ENCODE data around the gene DNAAF9.

Gene DNAAF9

GRCh38 chr20:3374296-3374695 is 33.2 kb downstream of the DNAAF9 start:
- Histone ChIP-seq H3K4me1 (ENCODE audit: insufficient read depth, low read length, poor library complexity, severe bottlenecking) (peaks cover 12% of the 10 kb centered on the region), H3K36me3 (ENCODE audit: insufficient read depth, low read length) (peaks cover 76% of the 10 kb centered on the region), H3K4me3 (ENCODE audit: low read length, poor library complexity, severe bottlenecking) (no peak overlapping the region), H3K9me2 (replicated peaks; ENCODE audit: low read depth, low read length) (no peaks in the 10 kb centered on the region), H3K9ac (ENCODE audit: low read depth, low read length, poor library complexity, severe bottlenecking) (no peak overlapping the region), H3F3A (ENCODE audit: low read depth) (no peaks in the 10 kb centered on the region), H3K79me2 (ENCODE audit: insufficient read depth, low read length) (no peaks in the 10 kb centered on the region), H2AFZ (ENCODE audit: low read length) (no peak overlapping the region), H3K9me3 (ENCODE audit: insufficient read depth, low read depth, low read length) (no peaks in the 10 kb centered on the region), H3K4me2 (ENCODE audit: low read depth, low read length, poor library complexity, severe bottlenecking) (no peak overlapping the region), H3K27me3 (ENCODE audit: insufficient read depth, low read length, poor library complexity, severe bottlenecking) (no peaks in the 10 kb centered on the region), H4K20me1 (ENCODE audit: insufficient read depth, low read length, poor library complexity, severe bottlenecking) (no peaks in the 10 kb centered on the region)
- TF ChIP-seq EZH2phosphoT487 (IDR thresholded peaks at IDR 0.05; ENCODE audit: borderline replicate concordance), result no peak
- no peak for TF ChIP-seq CTCF (conservative IDR thresholded peaks at IDR 0.05; ENCODE audit: low read length)

- H3K9me3 ChIP-seq (ENCODE audit: insufficient read depth, low read depth, low read length), result no peaks in the 10 kb centered on the region
- H3K79me2 ChIP-seq (ENCODE audit: insufficient read depth, low read length), result no peaks in the 10 kb centered on the region
- H4K20me1 ChIP-seq (ENCODE audit: insufficient read depth, low read length, poor library complexity, severe bottlenecking), result no peaks in the 10 kb centered on the region
- no peaks in the 10 kb centered on the region for H3K4me1 ChIP-seq (ENCODE audit: insufficient read depth, low read length, poor library complexity, severe bottlenecking)
- no peaks in the 10 kb centered on the region for H3K9me2 ChIP-seq (replicated peaks; ENCODE audit: low read depth, low read length)
- H3K36me3 ChIP-seq (ENCODE audit: insufficient read depth, low read length), result peaks cover 72% of the 10 kb centered on the region
- no peak overlapping the region for H2AFZ ChIP-seq (ENCODE audit: low read length)
- H3K4me2 ChIP-seq (ENCODE audit: low read depth, low read length, poor library complexity, severe bottlenecking), result no peak overlapping the region
- no peak overlapping the region for H3K9ac ChIP-seq (ENCODE audit: low read depth, low read length, poor library complexity, severe bottlenecking)
- TF ChIP-seq CTCF (conservative IDR thresholded peaks at IDR 0.05; ENCODE audit: low read length), result no peak
- no peak for TF ChIP-seq EZH2phosphoT487 (IDR thresholded peaks at IDR 0.05; ENCODE audit: borderline replicate concordance)
- H3F3A ChIP-seq (ENCODE audit: low read depth), result 0 out of 2 replicates have a peak, but pooled peaks cover 2% of the 10 kb centered on the region
- H3K27me3 ChIP-seq (ENCODE audit: insufficient read depth, low read length, poor library complexity, severe bottlenecking), result no peaks in the 10 kb centered on the region
- no peak overlapping the region for H3K4me3 ChIP-seq (ENCODE audit: low read length, poor library complexity, severe bottlenecking)
These were observed 35.7 kb downstream of the DNAAF9 start for GRCh38 chr20:3371754-3372153.

DNA sequence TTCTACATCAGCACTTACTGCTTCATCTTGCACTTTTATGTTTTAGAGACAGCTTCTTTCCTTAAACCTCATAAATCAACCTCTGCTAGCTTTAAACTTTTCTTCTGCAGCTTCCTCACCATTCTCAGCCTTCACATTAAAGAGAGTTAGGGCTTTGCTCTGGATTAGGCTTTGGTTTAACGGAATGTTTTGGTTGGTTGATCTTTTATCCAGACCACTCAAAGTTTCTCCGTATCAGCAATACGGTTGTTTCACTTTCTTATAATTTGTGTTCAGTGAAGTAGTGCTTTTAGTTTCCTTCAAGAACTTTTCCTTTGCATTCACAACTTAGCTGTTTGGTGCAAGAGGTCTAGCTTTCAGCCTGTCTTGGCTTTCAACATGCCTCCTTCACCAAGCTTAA is 40.4 kb downstream of the DNAAF9 start:
- H3K79me2 ChIP-seq (ENCODE audit: insufficient read depth, low read length), result no peaks in the 10 kb centered on the region
- no peak overlapping the region for H3K4me2 ChIP-seq (ENCODE audit: low read depth, low read length, poor library complexity, severe bottlenecking)
- H3K9me2 ChIP-seq (replicated peaks; ENCODE audit: low read depth, low read length), result no peaks in the 10 kb centered on the region
- no peaks in the 10 kb centered on the region for H4K20me1 ChIP-seq (ENCODE audit: insufficient read depth, low read length, poor library complexity, severe bottlenecking)
- no peaks in the 10 kb centered on the region for H3K9me3 ChIP-seq (ENCODE audit: insufficient read depth, low read depth, low read length)
- 0 out of 2 replicates have a peak, but pooled peaks cover 2% of the 10 kb centered on the region for H3F3A ChIP-seq (ENCODE audit: low read depth)
- H3K4me1 ChIP-seq (ENCODE audit: insufficient read depth, low read length, poor library complexity, severe bottlenecking), result peaks cover under 1% of the 10 kb centered on the region
- H3K4me3 ChIP-seq (ENCODE audit: low read length, poor library complexity, severe bottlenecking), result no peak overlapping the region
- peaks cover 31% of the 10 kb centered on the region for H3K36me3 ChIP-seq (ENCODE audit: insufficient read depth, low read length)
- H3K27me3 ChIP-seq (ENCODE audit: insufficient read depth, low read length, poor library complexity, severe bottlenecking), result no peaks in the 10 kb centered on the region
- TF ChIP-seq CTCF (conservative IDR thresholded peaks at IDR 0.05; ENCODE audit: low read length) (no peak), EZH2phosphoT487 (IDR thresholded peaks at IDR 0.05; ENCODE audit: borderline replicate concordance) (no peak)
- H2AFZ ChIP-seq (ENCODE audit: low read length), result no peak overlapping the region
- no peak overlapping the region for H3K9ac ChIP-seq (ENCODE audit: low read depth, low read length, poor library complexity, severe bottlenecking)

Data from Loucy (cell line).